ENCODE measurements around the gene C1QTNF1.

The C1QTNF1 gene

GRCh38 chr17:78993241-78993956 is 30.6 kb upstream of the C1QTNF1 start:
- DNase-seq, result peak; percentile 62 to 68

- DNase-seq, result peak in 1 of 2 experiments; percentile 23
Observed at GRCh38 chr17:78993981-78994671, 29.8 kb upstream of the C1QTNF1 start.

- DNase-seq, result no peak
Observed at GRCh38 chr17:78995022-78995760, 28.8 kb upstream of the C1QTNF1 start.

GRCh38 chr17:78995761-78996451 is 28.1 kb upstream of the C1QTNF1 start:
- DNase-seq, result no peak

GRCh38 chr17:78996781-78997201 is 27.2 kb upstream of the C1QTNF1 start:
- no peak for DNase-seq

- no peak for DNase-seq
Observed at GRCh38 chr17:78997231-78997741, 26.7 kb upstream of the C1QTNF1 start.

GRCh38 chr17:78997881-78998280 is 26.1 kb upstream of the C1QTNF1 start:
- DNase-seq, result no peak

- no peak for DNase-seq
Observed at GRCh38 chr17:78998311-78999055, 25.5 kb upstream of the C1QTNF1 start.

- DNase-seq, result no peak
Observed at GRCh38 chr17:78999056-78999768, 24.8 kb upstream of the C1QTNF1 start.

- no peak for DNase-seq
Observed at GRCh38 chr17:78999947-79000395, 24.0 kb upstream of the C1QTNF1 start.

GRCh38 chr17:79000396-79001189 is 23.4 kb upstream of the C1QTNF1 start:
- DNase-seq, result no peak

- DNase-seq, result no peak
Observed at GRCh38 chr17:79001190-79002020, 22.6 kb upstream of the C1QTNF1 start.

GRCh38 chr17:79002291-79002690 is 21.7 kb upstream of the C1QTNF1 start:
- DNase-seq, result no peak

- no peak for DNase-seq
Observed at GRCh38 chr17:79002796-79003593, 21.0 kb upstream of the C1QTNF1 start.

GRCh38 chr17:79003661-79004411 is 20.1 kb upstream of the C1QTNF1 start:
- DNase-seq, result no peak

GRCh38 chr17:79005063-79005861 is 18.7 kb upstream of the C1QTNF1 start:
- DNase-seq, result no peak

GRCh38 chr17:79006046-79006445 is 17.9 kb upstream of the C1QTNF1 start:
- DNase-seq, result no peak

Data from Kasumi-1 (cell line).